GM19351 (cell line): ENCODE measurements around the gene RAE1.

ENCODE experiments used
- ATAC-seq: cut with Tn5 transposase; IDR thresholded peaks from one replicate; pipeline ENCODE4 v1.9.1; 2021; ENCODE audit warnings: mild to moderate bottlenecking, moderate library complexity; ENCODE audit not compliant: unreplicated experiment

Gene RAE1

GRCh38 chr20:57398901-57399535 lies 48.0 kb downstream of the RAE1 start:
- ATAC-seq, result no peak

- peak; percentile 27 for ATAC-seq
Observed at GRCh38 chr20:57399587-57400155, 48.6 kb downstream of the RAE1 start.

GRCh38 chr20:57400231-57400701 lies 49.2 kb downstream of the RAE1 start:
- ATAC-seq, result no peak

- no peak for ATAC-seq
Observed at GRCh38 chr20:57400821-57401564, 49.9 kb downstream of the RAE1 start.

GRCh38 chr20:57401565-57401918 lies 50.5 kb downstream of the RAE1 start:
- ATAC-seq, result no peak

GRCh38 chr20:57402206-57403125 lies 51.4 kb downstream of the RAE1 start:
- ATAC-seq, result no peak

- ATAC-seq, result no peak
Observed at GRCh38 chr20:57403216-57403615, 52.2 kb downstream of the RAE1 start.

GRCh38 chr20:57404006-57404405 lies 53.0 kb downstream of the RAE1 start:
- ATAC-seq, result no peak

GRCh38 chr20:57404419-57405072 lies 53.5 kb downstream of the RAE1 start:
- ATAC-seq, result no peak

- no peak for ATAC-seq
Observed at GRCh38 chr20:57405236-57406016, 54.4 kb downstream of the RAE1 start.

GRCh38 chr20:57407541-57407956 lies 56.5 kb downstream of the RAE1 start:
- ATAC-seq, result no peak

GRCh38 chr20:57408131-57408530 lies 57.1 kb downstream of the RAE1 start:
- ATAC-seq, result no peak

- ATAC-seq, result no peak
Observed at GRCh38 chr20:57408536-57409233, 57.6 kb downstream of the RAE1 start.

- no peak for ATAC-seq
Observed at GRCh38 chr20:57409316-57409671, 58.2 kb downstream of the RAE1 start.

- no peak for ATAC-seq
Observed at GRCh38 chr20:57409672-57410397, 58.8 kb downstream of the RAE1 start.

GRCh38 chr20:57410398-57410920 lies 59.4 kb downstream of the RAE1 start:
- no peak for ATAC-seq

GRCh38 chr20:57410924-57411323 lies 59.9 kb downstream of the RAE1 start:
- ATAC-seq, result no peak
